ENCODE measurements around the gene DSG4.

DNA sequence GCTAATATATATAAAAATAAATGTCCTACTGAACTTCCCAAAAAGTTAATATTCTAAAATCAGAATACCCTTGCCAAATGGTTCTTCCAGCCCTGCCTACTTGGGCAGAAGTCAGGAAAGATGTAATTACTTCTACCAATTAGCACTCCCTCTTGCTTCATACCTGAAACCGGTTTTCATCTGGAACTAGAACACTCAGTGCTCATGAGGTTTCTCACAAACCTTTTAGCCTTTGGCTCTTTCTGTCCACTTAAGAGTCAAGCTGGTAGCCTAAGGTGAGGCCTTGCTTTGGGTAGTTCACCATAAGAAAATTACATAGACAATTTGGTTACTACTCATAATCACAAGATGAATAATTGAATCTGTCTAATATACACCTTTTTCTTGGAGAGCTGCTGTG, 75.0 kb downstream of the DSG4 start:
- no peak for TF ChIP-seq YY1 (IDR thresholded peaks at IDR 0.05; ENCODE audit: insufficient read depth, insufficient read length)
- TF ChIP-seq ZNF274 (IDR thresholded peaks at IDR 0.05; ENCODE audit: low read depth, low read length): no peak
- no peak for TF ChIP-seq SUZ12 (IDR thresholded peaks at IDR 0.05; ENCODE audit: extremely low read depth, insufficient read depth, insufficient read length)
